Measurements from ENCODE around the gene SHH.

SHH gene

DNA sequence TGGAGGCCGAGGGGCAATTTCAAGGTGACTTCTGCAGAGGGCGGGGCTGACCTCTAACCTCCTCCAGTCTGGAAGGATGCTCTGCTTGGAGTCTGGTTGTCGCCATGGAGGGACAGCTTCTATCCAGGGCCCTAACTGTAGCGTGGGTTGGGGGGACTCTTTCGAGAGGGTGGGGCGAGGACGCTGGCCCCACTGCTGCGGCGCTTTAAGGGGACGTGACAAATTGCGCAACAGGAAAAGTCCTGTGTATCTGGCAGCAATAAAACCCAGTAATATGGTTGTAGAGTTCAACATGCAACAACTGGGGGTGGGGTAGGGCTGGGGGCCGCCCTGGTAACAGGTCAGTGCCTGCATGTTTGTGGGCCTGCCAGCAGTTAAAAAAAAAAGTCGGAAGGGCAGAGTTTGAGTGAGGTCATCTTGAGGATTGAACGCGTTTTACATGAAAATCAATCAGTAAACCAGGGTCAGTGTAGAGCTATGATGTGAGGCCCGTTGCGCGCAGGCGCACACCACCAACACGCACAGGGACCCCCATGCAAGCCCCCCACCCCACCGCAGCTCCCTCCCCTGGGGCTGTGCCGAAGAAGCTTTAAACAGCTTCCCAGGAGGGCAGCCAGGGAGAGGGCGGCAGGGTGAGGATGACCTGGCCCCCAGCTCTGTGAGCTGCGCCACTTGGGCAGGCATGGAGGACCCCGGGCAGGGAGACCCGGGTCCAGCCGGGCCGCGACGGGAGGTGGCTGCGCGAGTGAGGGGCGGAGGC, 4.3 kb downstream of the SHH start:
- no peak for DNase-seq (ENCODE audit: extremely low read depth, low read depth)
- TF ChIP-seq, protein P1, sequence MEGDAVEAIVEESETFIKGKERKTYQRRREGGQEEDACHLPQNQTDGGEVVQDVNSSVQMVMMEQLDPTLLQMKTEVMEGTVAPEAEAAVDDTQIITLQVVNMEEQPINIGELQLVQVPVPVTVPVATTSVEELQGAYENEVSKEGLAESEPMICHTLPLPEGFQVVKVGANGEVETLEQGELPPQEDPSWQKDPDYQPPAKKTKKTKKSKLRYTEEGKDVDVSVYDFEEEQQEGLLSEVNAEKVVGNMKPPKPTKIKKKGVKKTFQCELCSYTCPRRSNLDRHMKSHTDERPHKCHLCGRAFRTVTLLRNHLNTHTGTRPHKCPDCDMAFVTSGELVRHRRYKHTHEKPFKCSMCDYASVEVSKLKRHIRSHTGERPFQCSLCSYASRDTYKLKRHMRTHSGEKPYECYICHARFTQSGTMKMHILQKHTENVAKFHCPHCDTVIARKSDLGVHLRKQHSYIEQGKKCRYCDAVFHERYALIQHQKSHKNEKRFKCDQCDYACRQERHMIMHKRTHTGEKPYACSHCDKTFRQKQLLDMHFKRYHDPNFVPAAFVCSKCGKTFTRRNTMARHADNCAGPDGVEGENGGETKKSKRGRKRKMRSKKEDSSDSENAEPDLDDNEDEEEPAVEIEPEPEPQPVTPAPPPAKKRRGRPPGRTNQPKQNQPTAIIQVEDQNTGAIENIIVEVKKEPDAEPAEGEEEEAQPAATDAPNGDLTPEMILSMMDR (IDR thresholded peaks at IDR 0.05; ENCODE audit: low read depth, low read length) = no peak

DNA sequence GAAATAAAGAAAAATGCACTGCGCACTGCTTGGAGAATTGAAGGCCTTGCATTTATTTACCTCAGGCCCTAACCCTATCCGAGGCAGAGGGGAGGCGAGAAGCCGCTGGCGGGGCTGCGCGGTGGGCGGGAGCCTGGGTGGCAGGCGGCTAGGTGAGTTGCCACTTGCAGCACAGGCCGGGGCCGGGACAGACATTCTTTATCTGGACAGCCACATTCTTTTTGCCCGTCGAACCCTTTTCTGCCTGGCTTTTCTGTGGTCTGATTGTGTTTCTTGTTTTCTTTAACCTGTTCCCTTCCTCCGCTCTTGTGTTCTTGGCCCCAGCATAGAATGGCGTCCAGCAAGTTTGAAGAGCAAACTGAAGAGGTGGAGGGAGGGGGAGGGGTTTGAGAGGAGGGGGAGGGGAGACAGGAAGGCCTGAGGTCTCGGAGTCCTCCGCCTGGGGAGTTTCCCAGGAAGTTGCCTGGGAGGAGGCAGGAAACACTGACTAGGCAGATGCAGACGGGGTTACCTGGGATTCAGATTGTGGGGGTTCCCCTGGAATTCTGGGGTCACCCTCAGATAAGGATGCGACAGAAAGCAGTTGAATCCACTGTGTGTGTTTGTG, 5.1 kb downstream of the SHH start:
- no peak for DNase-seq (ENCODE audit: extremely low read depth, low read depth)
- TF ChIP-seq, protein P1 (IDR thresholded peaks at IDR 0.05; ENCODE audit: low read depth, low read length) = no peak

DNA sequence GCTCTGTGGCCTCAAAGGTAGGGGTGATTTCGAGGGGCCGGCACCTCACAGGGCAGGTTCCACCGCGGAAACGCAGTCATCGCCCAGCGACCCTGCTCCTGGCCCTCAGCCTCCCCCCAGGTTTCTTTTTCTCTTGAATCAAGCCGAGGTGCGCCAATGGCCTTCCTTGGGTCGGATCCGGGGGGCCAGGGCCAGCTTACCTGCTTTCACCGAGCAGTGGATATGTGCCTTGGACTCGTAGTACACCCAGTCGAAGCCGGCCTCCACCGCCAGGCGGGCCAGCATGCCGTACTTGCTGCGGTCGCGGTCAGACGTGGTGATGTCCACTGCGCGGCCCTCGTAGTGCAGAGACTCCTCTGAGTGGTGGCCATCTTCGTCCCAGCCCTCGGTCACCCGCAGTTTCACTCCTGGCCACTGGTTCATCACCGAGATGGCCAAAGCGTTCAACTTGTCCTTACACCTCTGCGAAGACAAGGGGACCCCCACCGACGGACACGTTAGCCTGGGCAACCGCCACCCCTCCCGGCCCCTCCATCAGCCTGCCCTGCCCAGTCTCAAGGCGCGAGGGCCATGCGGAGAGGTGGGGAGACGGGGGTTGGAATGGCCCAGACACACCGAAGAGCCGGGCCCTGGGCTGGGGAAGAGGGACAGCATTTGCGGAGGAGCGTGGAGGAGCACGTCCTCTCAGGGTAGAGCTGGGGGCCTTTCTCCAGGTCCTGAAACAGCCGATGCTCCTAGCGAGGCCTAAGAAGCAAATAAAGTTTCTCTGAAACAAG, 6.0 kb downstream of the SHH start:
- no peak for DNase-seq (ENCODE audit: extremely low read depth, low read depth)
- TF ChIP-seq, protein P1 (IDR thresholded peaks at IDR 0.05; ENCODE audit: low read depth, low read length) = no peak

DNA sequence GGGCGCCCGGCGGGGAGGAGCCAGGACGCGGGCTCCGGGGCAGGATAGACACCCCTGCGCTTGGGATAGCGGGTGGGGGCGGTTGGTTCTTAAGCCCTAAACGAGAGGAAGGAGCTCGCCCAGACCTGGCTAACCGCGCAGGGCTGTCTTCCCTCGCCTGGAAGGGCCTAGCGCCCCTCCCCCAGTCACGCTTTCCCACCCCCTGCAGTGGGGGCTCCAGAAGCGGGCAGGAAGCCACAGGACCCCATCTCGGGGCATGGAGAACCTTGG, 6.5 kb downstream of the SHH start:
- TF ChIP-seq, protein P1 (IDR thresholded peaks at IDR 0.05; ENCODE audit: low read depth, low read length) = no peak

DNA sequence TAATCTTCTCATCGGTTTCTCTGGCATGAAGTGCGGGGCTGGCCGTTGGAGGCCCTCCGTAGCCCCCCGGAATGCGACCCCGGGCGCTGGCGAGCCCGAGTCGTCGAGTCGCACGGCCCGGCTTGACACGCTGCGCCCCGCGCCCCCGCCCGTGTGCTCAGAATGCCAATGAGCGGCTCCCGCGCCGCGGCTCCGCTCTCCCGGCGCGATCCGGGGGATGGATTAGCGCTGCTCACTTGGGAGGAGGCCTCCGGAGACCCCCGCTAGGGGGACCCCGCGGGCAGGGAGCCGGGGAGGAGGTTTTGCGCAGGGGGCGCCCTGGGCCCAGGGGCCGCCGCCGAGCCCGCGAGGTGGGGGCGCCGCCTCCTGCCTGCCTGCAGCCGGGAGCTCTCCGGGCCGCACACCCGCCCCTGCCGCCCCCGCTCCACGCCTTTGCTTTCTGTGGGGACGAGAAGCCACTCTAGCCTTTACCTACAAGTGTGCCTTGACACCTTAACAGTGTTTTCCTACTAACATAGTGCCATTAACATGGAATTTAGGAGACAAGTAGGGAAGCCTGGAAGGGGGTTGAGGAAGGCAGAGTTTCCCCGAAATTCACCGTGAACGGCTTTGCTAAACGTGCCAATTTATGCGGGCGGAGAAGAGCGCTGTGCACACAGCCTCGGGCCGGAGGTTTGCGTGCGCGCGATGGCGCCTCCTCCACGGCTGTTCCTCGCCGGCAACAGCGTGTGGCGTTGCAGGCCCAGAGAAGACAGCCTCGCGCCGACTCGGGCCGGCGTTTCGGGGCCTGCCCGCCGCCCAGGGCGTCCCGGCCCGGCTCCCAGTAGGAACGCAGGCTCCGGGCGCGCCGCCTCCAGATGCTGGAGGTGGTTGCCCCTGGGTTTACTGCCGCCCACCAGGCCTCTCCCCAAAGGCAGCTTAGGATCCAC, 7.1 kb downstream of the SHH start:
- DNase-seq (ENCODE audit: extremely low read depth, low read depth) = peak; percentile 5
- TF ChIP-seq, protein P1 (IDR thresholded peaks at IDR 0.05; ENCODE audit: low read depth, low read length) = peak; percentile 32

More for the DNA sequence above, 6.5 kb downstream of the SHH start:
- DNase-seq (ENCODE audit: extremely low read depth, low read depth) = no peak

DNA sequence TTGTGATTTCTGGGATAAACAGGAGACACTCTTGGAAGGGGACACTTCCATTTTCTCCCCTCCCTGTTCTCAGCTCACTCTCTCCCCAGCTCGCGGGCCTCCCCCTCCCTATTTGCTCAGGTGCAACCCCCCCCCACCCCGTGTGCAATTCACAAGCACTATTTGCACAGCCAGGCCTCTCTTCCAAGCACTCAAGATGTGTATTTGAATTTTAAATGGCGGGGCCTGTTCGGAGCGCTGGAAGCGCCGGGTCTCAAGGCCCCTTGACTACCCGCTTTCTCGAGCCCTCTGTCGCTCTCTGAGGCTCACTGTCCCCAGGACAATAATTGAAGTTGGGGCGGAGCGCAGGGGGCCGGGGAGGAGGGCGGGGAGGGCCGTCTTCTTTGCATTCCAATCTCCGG, 7.8 kb downstream of the SHH start:
- TF ChIP-seq, protein P1 (IDR thresholded peaks at IDR 0.05; ENCODE audit: low read depth, low read length) = no peak
- no peak for DNase-seq (ENCODE audit: extremely low read depth, low read depth)
